COLO829 (cell line): Measurements from ENCODE around the gene ITGAE.
"Not testable (repeated sequence)": the region's sequence is repeated elsewhere in the genome, so short reads cannot be mapped to it uniquely, and the experiment has no call there.

ENCODE experiments used
- DNase-seq: peaks from one replicate; pipeline ENCODE4 v3.0.0; 2012; ENCODE audit warnings: low spot score

ITGAE gene

DNA sequence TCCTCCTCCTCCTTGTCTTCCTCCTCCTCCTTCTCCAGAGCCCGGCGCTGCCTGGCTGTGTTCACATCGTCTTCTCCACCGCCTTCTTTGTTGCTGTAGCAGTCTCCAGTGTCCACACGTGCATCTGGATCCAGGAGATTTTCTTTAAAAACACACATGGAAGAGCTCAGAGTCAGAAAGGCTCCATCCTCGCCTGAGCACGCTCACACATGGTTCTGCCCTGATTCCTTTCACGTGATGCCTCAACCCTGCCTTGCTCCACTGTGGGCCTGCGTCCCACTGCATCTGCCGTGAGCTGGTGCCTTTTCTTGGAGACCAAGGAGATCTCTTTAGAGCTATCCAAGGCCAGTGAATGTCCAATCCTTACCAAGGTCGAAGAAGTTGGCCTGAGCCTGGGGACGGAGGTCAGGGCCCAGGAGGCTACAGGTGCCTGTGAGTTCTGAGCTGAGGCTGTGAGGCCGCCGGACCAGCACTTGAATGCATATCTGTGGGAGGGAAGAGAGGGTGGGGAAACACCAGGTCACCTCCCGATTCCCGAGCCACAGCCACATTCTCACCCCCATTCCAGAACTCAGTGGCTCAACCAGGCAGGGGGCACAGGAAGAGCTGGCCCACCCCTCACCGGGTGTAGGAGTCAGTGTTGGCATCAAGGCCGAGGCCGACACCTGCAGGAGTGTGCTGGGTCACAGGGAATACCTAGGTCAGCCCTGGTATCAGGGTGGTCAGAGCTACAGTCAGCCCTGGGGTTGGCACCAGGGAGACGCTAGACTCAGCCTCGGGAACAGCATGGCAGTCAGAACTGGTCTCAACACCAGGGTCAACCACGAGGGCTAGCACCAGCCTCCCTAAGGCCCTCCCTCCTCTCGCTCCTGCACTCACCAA, 39.7 kb downstream of the ITGAE start:
- no peak for DNase-seq

DNA sequence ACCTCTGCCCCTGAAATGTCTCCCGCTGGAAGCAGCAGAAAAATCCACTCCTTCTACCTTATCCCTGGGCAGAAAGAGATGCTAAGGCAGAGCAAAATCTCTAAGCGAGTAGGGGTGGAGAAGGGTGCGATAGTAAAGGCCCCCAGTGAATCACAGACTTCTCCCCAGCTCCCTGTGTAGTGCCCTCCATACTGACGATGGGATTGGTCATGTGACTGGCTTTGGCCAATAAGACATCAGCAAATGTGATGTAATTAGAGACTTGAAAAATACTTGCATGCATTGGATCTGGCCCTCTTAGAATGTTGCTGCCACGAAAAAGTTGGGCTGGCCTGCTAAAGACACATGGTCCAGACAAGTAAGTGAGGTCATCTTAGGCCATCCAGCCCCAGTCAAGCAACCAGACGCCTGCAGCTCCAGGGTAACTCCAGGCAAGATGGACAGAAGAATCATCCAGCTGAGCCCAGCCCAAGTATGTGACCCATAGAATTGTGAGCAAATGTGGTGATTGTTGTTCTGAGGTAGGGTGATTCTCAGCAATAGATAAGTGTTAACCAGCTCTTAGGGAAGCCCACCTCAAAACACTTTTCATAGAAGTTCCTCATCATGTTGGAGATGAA, 41.3 kb downstream of the ITGAE start:
- no peak for DNase-seq

DNA sequence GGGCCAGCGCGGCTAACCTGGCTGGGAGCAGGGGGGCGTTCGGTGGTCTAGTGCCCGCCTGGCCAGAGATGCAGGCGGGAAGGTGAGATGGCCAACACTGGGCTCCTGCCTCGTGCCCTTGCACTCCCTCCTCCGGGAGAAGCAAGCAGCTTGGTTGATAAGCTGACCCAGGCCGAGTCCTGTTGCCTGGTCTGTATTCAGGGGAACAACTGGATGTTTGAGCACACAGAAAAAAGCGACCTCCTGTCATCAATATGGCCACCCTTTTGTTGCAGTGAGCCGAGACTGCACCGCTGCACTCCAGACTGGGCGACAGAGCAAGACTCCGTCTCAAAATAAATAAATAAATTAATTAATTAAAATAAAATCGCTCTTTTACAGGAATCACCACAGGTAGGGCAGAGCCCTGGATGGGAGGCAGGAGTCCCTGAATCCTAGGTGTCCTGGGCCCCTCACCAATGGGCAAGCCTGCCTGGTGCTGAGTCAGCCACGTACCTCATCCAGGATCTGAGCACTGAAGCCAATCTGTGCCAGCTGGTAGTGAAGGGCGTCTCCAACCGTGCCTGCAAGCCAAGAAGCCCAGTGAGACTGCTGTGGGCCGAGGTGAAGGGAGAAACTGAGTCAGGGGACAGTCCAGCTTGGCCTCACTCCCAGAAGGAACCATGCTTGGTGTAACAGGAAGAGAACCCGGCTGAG, 45.5 kb downstream of the ITGAE start:
- DNase-seq, result no peak

DNA sequence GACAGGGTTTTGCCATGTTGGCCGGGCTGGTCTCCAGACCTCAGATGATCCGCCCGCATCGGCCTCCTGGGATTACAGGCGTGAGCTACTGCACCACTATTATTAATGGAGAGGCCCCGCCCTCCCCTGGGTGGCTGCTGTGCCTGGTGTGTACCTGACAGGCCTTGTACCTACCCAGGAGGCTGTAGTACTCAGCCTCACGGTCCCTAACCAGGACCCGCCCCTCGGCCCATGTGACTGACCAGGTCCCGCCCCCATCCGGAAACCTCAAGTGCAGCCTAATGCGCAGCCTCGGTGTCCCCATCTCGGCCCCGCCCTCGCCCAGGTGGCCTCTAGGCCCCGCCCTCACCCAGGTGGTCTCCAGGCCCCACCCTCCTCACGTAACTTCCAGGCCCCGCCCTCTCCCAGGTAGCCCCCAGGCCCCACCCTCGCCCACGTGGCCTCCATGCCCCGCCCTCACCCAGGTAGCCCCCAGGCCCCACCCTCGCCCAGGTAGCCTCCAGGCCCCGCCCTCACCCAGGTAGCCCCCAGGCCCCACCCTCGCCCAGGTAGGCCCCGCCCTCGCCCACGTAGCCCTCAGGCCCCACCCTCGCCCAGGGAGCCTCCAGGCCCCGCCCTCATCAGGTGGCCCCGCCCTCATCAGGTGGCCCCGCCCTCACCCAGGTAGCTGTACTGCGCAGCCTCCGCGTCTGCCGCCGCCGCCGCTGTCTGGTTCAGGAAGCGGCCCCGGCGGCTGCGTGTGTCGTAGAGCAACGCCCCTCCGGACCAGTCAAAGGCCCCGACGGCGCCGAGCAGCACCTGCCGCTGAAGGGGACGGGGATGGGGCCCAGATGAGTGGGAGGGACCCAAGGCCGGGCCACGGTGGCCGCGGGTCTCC, 46.3 kb downstream of the ITGAE start:
- DNase-seq, result no peak

DNA sequence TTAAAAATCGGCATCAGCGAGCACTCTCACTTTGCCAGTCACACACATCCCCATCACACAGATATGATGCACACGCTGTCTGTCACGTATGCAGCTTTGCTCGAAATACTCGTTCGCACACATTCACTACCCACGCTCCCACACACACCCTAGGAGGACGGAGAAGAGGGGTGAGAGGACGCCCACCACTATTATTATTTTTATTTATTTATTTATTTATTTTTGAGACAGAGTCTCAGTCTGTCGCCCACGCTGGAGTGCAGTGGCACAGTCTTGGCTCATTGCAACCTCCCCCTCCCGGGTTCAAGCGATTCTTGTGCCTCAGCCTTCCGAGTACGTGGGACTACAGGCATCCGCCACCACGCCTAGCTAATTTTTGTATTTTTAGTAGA, 46.9 kb downstream of the ITGAE start:
- DNase-seq, result no peak

DNA sequence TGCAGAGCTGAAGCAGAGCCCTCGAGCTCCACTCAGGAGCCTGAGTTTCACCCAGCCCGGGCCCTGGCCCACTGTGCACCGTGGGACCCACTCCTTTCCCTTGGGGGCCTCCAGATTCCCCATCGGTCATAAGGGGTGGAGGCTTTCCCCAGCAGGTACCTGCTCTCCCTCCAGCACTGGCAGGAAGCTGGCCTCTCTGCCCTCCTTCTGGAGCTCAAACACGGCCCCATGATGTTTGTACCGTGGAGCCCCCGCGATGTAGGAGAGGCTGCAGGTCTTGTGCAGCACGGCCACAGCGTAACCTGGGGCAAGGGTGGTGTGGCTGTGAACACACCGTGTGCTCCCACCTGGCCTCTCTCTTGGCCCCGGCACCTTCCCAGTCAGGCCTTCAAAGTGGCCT, 47.4 kb downstream of the ITGAE start:
- no peak for DNase-seq

DNA sequence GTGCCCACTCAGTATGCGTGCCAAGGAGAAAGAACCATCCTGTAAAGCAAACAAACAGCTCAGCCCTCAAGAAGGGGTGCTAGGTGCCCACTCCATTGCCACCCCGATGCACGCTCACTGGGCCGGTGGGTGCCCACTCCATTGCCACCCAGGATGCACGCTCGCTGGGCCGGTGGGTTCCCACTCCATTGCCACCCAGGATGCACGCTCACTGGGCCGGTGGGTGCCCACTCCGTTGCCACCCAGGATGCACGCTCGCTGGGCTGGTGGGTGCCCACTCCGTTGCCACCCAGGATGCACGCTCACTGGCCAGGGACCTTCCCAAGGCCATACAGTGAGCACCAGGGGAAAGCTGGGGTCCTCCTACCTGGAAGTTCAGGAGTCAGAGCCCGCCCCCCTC, 49.2 kb downstream of the ITGAE start:
- no peak for DNase-seq

DNA sequence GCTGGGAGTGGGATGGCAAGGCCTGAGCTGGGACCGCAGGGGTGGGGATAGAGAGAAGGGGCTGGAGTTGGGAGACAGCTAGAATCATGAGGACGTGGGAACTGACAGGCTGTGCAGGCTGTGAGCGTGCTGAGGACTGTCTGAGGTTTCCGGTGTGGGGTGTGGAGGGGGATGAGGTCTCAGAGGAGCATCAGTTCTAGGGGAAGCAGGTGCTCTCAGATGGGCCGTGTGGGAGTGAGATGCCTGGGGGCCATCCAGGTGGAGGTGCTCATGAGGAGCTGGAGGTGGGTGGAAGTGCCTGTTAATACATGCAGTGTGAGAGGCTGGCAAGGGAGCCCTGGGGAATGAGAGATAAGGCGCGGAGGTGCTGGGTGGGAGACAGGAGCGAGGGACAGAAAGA, 50.1 kb downstream of the ITGAE start:
- DNase-seq, result no peak

DNA sequence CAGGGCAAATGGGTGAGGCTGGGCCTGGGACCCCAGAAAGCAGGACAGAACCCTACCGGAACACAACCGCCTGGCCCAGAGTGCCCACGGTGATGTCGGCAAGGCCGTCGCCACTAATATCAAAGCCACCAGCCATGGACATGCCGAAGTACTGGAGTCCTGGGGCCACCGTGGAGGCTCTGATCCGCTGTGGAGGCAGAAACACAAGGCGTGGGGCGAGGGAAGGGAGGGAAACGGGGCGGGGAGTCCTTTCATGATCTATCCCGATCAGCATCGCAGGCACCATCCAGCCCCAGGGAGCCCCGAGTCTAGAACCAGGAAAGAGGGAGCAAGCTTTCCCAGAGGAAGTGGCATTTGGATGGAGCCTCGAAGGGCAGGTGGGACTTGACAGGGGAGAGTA, 50.7 kb downstream of the ITGAE start:
- no peak for DNase-seq

DNA sequence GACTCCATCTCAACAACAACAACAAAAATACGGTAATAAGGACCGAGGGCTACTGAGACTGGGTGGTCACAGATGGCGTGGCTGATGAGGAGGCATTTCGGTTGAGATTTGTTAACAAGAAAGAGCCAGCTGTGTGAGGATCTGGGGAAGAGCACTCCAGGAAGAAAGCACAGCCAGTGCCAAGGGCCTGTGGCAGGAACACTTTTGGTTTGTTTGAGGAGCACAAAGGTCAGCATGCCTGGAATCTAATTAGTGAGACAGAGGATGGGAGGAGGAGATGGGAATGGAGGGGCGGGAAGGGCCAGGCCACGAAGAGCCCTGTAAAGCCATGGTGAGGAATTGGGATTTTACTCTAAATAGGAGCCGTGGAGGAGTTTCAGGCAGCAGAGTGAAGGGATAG, 52.4 kb downstream of the ITGAE start:
- DNase-seq, result no peak

DNA sequence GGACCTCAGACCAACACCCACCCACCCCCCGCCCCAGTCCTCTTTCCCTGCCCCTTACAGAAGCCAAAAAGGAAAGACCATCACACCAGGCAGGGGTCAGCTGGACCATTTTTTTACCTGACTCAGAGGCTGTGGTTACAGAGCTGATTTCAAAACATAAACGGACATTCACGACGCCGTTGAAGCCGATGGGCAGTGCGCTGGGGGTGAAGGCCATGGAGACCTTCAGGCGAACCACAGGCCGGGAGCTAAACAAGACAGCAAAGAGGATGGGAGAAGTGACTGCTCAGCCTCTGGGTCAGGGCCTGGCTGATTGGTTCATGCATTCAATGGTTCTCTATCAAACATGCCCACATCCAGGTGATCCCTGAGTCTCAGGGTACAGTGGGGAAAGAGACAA, 53.2 kb downstream of the ITGAE start:
- no peak for DNase-seq

DNA sequence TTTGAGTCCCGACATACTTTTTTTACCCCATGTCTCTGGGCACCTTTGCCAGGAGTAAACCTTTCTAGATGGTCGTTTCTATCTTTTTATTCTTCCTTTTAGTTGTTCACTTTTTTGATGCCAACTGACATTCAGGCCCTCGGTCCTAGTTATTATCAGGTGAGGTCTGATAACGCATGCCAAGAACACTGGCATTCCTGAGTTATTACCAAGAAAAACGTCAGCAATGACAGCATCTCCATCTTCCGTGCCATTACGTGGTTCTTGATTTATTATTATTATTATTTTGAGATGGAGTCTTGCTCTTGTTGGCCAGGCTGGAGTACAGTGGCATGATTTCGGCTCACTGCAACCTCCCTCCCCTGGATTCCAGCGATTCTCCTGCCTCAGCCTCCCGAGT, 55.9 kb downstream of the ITGAE start:
- DNase-seq, result no peak

DNA sequence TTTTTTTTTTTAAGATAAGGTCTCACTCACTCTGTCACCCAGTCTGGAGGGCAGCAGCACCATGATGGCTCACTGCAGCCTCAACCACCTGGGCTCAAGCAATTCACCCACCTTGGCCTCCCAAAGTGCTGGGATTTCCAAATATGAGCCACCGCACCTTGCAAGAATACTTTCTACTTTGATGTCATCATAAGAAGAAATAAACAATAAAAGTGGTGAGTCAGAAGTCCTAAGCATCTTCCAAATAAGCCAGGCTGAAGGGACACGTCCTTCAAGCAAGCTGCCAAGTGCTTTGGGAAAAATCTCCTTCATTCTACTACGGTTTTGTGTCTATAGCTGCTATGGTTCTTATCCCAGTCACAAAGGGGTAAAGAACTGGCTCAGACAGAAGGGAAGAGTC, 57.0 kb downstream of the ITGAE start:
- no peak for DNase-seq

DNA sequence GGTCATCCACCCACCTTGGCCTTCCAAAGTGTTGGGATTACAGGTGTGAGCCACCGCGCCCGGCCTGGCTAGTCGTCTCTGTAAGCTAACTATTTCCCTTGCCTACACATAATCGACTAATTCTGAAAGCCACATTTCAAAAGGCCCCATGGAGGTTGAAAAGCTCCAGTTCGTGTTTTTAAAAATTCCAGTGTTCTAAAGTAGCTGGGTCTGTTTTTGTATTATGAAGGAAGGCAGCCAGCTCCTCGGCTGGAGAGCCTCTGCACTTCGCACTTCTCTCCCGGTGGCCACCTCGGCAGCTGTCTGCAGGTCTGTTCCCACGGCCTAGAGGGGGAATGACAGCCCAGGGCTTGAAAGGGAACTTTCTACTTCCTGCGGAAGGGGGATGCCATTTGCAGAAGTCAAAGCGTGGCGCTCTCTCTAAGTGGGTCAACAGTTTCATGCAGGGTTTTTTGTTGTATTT, 60.3 kb downstream of the ITGAE start:
- DNase-seq, result no peak

DNA sequence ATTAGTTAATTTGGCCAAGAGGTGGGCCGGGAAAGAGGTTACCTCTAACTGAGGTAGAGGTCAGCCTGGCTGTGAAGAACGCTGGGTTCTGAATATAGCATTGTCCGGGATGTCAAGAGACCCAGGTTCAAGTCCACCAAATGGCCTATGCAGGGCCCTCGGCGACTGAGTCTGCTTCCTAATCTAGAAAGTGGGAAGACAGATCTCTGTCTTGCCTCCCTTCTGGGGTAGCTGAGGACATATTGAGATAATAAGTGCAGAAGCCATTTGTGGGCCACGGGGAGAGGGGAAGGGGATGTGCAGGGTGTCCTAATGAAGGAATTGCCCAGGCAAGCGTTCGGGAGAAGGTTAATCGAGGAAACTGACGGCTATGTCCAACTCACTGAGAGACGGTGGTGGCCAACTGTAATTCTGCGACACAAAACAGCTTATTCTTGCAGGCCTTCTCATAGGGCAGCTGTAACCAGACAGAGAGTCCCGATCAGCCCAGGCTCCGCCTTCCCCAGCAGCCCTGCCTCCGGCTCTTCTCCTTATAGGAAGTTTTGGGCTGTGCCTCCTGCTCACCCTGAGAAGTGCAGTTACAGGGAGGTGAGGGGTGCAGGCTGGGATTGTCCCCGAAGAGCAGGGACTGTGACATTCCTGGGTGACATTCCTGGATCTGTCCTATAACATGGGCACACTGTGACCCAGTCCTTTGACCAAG, 61.4 kb downstream of the ITGAE start:
- no peak for DNase-seq

DNA sequence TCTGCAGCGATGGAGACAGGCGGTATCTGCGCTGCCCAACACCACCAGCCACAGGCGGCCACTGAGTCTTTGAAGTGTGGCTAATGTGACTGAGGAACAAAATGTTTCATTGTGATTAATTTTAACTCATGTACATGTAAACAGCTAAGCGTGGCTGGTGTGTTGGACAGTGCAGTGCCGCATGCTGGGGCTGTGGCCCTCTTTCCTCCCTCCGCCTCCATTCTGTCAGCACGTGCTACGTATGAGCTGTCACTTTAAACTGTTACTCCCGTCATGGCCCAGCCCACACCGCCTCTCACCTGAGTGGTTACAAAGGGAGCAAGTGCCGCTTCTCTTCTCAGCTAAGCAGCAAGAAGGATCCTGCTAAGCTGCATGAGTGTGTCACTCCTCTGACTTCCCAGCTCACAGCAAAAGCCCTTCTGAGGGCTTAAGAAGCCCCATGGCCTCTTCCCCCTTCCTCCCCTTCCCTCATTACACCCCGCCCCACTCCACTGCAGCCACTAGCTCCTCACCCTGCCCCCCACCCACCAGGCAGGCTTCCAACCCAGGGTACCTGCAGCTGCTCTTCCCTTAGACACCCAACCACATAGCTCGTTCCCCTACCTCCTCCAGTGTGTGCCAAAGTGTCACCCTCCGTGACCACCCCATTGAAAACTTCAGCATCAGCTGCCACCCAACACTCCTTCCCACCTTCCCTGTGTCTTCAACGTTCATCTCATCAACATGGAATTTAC, 62.3 kb downstream of the ITGAE start:
- DNase-seq, result no peak

DNA sequence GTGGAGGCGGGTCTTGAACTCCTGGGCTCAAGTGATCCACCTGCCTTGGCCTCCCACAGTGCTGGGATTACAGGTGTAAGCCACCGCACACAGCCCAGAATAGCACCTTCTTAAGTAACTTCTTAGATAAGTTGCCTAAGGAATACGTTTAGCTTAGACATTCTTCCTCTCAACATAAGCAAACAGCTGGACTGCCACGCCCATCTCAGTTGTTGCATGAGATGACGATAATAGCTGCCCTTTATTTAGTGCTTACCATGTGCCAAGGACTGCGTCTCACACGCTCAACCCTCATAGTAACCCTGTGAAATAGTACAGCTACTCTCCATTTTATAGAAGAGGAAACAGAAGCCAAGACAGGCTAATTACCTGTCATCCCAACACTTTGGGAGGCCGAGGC, 65.5 kb downstream of the ITGAE start:
- DNase-seq, result no peak

DNA sequence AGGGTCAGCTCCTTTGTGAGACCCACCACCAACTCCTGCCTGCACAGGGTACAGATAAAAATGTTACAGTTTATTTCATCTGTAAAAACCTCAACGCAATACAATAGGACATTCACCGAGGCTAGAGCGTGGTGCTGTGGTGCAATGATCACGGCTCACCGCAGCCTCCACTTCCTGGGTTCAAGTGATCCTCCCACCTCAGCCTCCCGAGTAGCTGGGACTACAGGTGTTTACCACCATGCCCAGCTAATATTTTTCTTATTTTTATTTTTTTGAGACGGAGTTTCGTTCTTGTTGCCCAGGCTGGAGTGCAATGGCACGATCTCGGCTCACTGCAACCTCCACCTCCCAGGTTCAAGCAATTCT, 66.1 kb downstream of the ITGAE start:
- DNase-seq, result not testable (repeated sequence)

DNA sequence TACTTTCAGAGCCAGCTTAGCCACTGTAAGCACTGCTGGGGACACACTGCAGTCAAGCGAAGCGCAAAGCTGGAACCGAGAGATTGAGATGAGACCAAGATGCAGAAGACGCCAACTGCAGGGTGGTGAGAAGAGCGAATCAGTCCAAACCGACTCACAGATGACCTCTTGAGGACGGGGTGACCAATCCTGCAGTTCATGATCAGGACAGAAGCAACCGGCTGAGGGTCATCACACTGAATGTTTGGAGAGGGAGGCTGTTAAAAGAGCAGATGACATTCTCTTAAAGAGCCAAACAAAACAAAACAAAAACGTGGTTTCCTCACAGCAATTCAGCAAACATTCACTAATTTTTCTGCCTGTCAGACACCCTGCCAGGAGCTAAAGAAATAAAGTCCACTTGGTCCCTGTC, 68.8 kb downstream of the ITGAE start:
- no peak for DNase-seq

DNA sequence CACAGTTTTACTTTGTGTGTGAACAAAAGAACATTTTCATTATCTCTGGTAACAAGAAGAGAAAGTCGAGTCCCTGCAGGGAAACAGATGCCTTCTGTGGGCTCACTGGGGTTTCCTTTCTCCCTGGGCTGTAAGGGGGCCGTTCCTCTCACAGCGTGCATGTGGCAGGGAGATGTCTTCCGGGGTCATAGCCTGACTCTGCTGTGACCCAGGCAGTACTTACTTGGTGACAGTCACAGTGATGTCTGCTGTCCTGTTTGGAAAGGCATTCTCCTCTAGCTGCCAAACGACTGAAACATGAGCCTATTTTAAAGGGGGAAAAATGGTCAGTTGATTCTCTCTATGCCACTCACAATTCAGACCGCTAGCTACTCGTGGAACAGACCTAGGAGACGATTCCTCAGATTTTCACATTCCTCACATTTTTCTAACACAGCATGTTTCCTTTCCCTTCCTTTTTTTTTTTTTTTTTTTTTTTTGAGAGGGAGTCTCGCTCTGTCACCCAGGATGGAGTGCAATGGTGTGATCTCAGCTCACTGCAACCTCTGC, 70.0 kb downstream of the ITGAE start:
- DNase-seq, result no peak

DNA sequence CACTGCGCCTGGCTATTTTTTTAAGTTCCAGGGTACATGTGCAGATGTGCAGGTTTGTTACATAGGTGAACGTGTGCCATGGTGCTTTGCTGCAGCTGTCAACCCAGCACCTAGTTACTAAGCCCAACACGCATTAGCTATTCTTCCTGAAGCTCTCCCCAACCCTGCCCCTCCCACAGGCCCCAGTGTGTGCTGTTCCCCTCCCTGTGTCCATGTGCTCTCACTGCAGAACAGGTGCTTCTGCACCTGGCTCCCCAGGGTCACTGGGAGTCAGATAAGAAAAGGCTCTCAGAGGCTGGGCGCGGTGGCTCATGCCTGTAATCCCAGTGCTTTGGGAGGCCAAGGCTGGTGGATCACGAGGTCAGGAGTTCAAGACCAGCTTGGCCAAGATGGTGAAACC, 71.1 kb downstream of the ITGAE start:
- DNase-seq, result no peak
